GM21528 (cell line): ENCODE results near the gene VRK1.

Experiments used
- ATAC-seq: cut with Tn5 transposase; IDR thresholded peaks from one replicate; pipeline ENCODE4 v1.9.1; 2021; ENCODE audit warnings: mild to moderate bottlenecking, moderate library complexity; ENCODE audit not compliant: unreplicated experiment, low FRiP score

Gene VRK1

GRCh38 chr14:96790186-96790585 is 7.0 kb upstream of the VRK1 start:
- no peak for ATAC-seq

DNA sequence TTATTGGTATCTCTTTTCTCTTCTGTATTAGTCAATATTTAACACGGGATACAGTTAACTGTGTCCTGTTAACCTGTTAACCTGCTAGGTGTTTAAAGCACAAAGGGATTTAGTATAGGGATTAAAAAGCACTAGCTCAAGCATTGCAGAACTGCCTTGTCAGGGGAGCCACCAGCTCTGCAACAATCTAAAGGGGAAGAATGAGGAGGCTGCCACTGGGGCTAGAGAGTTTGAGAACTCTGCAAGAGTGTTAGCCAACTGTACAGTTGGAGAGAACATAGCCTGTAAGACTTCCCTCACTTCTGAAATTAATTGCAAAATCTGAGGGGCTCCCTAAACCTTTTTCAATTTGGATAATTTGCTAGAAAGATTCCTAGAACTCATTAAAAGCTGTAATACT is 6.5 kb upstream of the VRK1 start:
- no peak for ATAC-seq

DNA sequence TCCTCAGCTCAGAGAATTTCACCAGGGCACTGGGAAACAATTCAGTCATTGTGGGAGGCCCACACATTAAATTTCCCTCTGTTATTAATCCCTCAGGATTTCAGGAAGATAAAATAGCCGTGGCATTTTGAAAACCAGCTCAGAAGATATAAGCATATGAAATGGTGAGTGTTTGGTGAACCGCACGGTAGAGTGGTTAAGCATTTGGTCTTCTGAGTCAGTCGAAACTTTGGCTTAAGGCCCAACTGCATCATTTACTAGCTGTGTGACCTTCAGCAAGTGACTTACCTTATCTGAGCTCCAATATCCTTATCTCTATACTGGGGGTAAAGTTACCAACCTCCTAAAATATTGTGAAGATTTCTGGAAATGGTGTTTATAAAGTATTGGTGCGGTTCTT is 5.2 kb upstream of the VRK1 start:
- no peak for ATAC-seq

DNA sequence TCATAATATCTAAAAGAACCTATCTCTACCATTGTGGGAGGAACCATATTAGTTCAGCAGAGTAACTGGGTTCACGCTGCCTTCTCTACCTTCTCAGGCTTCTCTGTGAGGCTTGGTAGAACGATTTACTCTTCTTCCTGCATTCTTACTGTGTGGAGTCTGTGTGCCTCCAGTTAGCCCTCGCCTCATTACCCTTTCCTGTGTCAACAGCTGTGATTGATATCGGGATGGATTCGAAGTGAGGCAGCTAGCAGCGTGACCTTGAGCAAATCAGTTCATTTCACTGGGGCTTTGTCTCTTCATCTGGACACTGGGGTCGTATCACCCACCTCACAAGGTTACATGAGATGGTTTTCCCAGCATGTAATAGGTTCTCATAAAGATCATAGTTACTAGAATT is 4.6 kb upstream of the VRK1 start:
- ATAC-seq = no peak

DNA sequence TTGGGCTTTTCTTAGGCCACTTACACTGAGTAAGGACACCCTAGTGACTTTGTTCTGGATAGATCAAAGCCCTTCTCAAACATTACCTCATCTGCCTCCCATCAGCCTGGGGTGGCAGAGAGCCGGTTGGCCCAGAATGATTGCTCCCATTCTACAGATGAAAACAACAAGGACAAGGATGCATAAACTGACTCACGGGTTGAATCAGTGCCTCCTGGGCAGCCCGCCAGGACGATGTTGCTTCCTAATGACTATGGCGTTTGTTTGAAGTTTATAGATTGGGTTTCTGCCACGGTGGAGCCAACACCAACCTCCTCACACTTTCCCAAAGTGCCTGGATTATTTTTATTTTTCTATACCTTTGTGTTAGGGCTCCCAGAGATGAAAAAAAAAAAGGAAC is 3.6 kb upstream of the VRK1 start:
- ATAC-seq = no peak

DNA sequence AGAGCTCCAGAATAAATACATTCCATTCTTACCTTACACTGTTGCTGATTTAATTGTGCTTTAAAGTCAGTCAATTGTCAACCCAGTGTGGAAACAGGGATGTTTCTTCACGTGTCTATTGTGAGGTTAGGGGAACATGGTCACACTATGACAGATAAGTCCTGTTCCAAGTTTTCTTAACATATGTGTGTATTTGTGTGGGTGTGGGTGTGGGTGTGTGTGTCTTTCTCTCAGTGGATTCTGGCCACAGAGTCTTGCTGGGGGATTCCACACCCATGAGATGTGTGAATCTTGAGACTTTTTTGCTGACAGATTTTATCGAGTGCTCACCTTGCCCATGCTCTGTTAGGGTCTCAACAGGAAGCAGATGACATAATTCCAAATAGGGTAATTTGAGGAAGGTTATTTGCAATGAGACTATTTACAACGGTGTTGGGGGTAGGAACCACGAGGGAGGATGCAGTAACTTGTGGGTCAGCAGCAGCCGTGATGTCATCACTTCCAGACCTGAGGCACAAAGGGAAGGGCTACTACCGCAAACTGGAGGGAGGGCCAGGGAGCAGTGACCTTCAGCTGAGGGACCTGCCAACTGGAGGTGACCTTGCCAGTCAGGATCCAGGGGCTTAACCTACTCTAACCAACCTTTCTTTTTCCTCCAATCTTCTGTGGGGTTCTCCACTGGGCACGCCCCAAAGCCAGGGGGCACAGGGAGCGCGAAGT is 1.9 kb upstream of the VRK1 start:
- no peak for ATAC-seq

GRCh38 chr14:96797582-96798349 is 584 bp downstream of the VRK1 start:
- ATAC-seq = peak; percentile 46

DNA sequence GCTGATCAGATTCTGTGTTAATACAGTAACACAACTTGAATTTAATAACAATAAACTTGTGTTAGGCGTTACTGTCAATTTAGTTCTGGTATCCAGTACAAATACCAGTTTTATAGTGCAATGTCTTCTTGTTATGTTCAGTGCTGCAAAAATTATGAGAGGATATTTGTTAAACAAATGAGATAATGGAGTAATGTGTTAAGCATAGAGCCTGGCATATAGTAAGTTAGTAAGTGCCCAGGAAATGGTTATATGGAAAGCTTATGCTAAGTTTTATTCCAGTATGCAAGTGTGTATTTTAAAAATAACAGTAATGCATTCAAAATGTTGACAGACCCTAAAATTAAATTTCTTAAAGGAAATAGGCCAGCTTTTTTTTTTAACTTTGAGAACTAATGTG is 1.8 kb downstream of the VRK1 start:
- ATAC-seq = no peak

- ATAC-seq = no peak
These were observed 2.4 kb downstream of the VRK1 start for GRCh38 chr14:96799489-96800054.

- ATAC-seq = no peak
These were observed 4.7 kb downstream of the VRK1 start for GRCh38 chr14:96801931-96802330.

GRCh38 chr14:96802963-96803362 is 5.8 kb downstream of the VRK1 start:
- no peak for ATAC-seq

DNA sequence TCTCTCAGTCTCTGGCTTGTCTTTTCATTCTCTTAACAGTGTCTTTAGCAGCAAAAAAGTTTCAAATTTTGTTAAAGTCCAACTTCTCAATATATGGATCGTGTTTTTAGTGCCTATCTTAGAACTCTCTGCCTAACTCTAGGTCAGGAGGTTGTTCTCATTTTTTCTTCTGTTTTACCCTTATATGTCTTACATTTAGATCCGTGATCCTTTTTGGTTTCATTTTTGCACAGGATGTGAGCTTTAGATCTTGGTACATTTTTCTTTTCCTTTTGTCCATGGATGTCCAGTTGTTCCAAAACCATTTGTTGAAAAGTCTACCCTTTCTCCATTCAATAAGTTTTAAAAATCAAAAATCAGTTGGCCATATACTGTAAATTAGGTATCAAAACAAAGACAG is 6.8 kb downstream of the VRK1 start:
- ATAC-seq = no peak

DNA sequence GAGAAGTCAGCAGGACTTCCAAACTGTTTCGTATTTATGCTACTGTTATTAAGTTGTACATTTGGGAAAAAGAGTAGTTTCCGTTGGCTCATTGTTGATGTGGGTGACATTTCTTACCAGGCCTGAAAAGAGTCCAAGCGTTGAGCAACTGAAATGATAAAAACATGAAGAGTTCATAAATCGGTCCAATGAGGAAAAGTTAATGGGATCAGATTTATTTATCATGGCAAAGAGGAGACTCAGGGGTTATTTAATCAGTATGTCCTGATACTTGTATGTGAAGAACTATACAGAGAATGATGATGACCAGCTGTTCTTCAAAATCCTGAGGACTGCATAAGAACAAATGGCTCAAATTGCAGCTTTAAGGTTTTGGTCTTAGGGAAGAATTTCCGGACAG is 7.7 kb downstream of the VRK1 start:
- ATAC-seq = no peak

GRCh38 chr14:96805956-96806355 is 8.8 kb downstream of the VRK1 start:
- no peak for ATAC-seq

DNA sequence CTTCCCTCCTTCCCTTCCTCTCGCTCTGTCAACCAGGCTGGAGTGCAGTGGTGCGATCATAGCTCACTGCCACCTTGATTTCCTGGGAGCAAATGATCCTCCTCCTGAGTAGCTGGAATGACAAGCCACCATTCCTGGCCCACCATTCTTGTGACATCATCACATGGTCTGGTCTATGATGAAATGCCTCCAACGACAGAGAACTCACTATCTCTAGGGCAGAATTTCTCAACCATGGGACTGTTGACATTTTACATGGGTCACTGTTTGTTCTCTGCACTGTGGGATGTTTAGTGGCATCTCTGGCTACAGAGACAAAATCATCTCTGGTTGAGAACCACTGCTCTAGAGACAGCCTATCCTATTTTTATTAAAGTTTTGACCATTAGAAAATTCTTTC is 9.7 kb downstream of the VRK1 start:
- ATAC-seq = no peak

DNA sequence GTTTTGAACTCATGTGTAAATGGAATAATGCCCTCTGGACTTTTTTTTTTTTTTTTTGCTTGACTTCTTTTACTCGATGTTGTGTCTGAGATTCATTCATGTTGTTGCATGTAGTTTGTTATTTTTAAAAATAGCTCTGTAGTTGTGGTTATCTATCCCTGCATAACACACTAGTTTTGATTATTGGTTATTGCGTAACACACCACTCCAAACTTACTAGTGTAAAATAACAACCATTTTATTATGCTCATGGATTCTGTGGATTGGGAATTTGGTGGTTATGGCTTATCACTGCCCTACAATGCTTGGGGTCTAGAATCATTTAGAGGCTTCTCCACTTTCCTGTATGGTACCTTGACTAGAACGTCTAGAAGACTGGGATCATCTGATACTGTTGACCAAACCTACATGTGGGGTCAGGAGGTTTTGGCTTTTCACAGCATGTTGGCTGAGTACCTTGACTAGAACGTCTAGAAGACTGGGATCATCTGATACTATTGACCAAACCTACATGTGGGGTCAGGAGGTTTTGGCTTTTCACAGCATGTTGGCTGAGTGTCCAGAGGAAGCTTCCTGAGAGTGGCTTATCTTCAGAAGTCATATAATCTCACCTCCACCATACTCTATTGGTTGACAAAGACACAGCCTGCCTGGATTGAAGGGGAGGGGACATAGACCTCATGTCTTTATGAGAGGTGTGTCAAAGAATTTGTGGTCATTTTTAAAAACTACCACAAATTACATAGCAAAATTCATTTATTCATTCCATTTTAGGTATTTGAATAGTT is 11.6 kb downstream of the VRK1 start:
- no peak for ATAC-seq

DNA sequence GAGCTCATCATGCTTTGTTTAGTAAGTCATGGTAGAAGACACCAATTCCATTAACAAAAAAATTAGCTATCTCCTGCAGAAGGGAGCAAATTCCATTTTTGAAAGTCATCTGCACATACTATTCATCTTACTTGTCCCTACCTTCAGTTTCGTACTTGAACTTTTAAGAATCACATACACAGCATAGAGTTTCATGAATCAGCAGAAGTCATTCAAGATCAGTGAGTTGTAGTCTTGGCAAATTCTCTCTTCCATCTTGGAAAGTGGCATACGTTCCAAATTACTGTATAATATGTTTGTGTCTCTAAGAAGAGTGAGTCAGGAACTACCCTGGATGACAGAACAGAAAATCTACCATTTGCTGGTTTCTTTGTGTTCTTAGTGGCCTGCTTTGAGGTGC is 14.1 kb downstream of the VRK1 start:
- ATAC-seq = no peak

GRCh38 chr14:96811985-96812667 is 14.9 kb downstream of the VRK1 start:
- ATAC-seq = peak; percentile 85

- no peak for ATAC-seq
These were observed 19.1 kb downstream of the VRK1 start for GRCh38 chr14:96816281-96816680.
